CD4-positive, alpha-beta T cell treated with Interleukin-6 for 4 hours (primary cell): Measurements from ENCODE around the gene AURKAIP1.
A peak's percentile ranks its signal among the peaks of the same experiment; 100 is the strongest.
"Not testable (repeated sequence)": the region's sequence is repeated elsewhere in the genome, so short reads cannot be mapped to it uniquely, and the experiment has no call there.

Experiments
- DNase-seq: peaks from one replicate; pipeline ENCODE4 v3.0.0-alpha.2; 2020; ENCODE audit warnings: mixed read lengths

The AURKAIP1 gene

DNA sequence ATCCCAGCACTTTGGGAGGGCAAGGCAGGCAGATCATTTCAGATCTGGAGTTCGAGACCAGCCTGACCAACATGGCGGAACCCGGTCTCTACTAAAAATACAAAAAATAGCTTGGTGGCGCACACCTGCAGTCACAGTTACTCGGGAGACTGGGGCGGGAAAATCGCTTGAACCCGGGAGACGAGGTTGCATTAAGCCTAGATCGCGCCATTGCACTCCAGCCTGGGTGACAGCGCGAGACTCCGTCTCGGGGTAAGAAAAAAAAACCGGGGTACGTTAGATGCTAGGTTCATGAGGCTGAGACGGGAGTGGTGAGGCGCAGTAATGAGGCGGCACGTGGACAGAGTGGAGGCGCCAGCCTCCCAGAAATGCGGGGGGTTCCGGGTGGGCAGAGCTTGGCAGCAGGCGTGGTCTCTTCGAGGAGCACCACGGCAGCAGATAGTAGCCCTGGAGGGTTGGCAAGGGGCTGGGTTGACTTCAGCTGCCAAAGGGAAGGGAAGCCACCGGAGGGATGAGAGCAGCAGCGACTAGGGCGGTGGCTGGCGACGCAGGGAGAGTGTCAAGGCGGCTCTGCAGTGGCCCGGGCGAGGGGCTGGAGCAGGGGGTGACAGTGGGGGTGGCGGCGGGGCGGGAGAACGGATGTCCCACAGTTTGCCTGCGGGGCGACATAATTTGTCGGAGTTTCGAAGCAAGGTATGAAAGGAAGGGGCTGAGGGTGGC lies 31.3 kb upstream of the AURKAIP1 start:
- peak; percentile 8 for DNase-seq

DNA sequence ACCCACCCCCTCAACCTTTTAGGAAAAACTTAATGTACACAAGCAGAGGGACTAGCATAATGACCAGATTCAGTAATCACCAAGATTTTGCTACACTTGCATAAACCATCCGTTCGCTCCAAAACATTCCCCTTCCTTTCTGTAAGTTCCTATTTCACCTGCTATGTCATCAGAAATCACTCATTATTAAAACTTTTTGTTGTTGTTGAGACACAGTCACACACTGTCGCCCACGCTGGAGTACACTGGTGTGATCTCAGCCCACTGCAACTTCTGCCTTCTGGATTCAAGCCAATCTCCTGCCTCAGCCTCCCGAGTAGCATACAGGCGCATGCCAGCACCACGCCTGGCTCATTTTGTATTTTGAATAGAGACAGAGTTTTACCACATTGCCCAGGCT lies 28.6 kb upstream of the AURKAIP1 start:
- DNase-seq = no peak

DNA sequence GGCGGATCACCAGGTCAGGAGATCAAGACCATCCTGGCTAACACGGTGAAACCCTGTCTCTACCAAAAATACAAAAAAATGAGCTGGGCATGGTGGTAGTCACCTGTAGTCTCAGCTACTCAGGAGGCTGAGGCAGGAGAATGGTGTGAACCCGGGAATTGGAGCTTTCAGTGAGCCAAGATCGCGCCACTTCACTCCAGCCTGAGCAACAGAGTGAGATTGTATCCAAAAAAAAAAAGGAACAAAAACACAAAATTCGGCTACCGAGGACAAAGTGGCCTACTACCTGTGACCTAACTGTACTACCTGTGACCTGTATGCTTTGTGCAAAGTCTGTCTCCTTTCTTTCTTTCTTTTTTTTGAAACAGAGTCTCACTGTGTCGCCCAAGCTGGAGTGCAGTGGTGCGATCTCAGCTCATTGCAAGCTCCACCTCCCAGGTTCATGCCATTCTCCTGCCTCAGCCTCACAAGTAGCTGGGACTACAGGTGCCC lies 27.9 kb upstream of the AURKAIP1 start:
- not testable (repeated sequence) for DNase-seq

DNA sequence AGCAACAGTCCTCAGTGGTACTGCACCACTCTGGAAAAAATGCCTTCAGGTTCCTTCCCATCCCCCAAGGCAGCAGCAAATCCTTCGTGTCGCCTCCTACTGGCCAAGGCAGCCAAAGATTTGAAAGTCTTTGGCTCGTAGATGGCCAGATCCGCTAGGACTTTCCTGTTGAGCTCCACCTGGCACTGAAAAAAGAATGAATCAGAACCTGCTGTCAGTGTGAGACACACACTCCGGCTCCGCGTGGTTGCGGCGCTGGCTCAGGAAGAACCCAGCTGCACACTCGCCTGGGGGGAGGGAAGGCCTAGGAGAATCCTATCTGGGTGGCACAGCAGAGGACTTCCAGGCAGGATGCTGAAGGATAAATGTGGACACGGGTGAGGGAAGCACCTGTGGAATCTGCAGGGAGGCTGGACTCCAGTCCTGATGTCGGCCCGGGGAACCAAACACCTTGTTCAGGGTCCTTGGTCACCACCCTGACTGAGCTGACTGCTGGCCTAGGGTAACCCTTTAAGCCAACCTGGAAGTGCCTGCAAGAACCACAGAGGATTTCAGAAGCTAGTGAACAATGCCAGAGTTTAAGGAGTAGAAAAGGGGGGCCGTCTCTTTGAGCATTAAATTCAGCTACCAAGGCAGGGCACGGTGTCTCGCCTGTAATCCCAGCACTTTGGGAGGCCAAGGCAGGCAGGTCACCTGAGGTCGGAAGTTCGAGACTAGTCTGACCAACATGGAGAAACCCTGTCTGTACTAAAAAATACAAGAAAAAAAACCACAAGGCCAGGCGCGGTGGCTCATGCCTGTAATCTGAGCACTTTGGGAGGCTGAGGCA lies 27.3 kb upstream of the AURKAIP1 start:
- peak; percentile 27 for DNase-seq

DNA sequence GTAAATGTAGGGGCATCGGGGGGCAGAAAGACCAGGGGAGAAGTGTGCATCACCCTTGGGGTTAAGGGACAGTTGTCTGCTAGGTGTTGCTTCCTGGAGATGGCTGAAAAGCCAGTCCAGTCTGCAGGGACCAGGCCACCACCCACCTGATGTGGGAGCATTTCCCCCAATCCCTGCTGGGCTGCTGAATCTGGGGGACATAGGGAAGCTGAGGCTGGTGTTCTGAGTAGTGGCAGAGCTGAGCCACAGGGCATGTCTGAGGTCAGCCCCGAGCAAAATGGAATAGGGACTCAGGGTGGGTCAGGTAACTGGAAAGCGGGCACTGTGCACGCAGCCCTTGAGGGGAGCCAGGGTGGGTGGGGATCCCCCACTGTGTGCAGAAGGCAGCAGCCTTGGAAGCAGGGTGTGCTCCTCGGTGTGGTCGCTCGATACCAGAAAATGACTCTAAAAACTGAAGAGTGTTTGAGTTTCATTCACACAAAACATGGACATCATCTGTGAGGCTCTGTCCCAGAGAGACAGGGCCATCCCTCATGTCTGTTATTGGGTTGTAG lies 26.5 kb upstream of the AURKAIP1 start:
- DNase-seq = no peak

DNA sequence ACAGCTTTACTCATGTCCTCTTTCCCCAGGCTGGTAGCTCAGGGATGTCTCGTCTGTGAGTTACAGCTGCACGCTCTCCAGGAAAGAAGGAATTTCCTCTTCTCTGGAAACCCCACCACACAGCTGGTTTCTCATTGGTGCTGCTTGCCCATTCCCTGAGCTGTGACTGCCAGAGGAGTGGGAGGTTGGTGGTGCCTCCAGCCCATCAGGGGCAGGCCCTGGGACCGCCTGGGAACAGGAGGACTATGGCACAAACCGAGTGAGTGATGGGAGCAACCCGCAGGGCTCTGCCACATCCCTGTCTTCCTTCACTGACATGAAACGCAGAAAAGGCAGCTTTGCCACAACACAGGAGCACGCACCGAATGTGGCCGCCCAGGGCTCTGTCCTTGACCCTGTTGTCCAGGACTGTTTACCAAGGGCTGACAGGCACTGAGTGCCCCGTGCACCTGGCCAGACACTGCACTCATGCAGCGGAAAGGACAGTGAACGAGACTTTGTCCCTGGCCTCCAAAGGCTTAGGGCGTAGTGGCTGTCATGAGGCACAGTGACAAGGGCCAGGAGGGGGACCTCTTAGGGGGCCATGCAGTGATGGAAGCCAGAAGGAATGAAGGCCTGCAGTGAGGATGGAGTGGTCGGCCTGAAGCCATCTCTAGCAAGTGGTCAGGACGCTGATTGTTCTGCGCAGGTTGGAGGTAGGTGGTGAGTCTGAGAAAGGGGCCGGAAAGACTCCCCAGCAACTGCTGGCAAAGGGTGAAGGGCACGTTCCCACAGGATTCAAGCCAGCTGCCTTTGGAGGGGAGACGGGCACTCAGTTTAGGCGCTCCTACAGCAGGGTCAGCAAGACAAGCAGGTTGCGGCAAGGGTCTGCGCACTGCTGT lies 25.8 kb upstream of the AURKAIP1 start:
- DNase-seq = no peak

DNA sequence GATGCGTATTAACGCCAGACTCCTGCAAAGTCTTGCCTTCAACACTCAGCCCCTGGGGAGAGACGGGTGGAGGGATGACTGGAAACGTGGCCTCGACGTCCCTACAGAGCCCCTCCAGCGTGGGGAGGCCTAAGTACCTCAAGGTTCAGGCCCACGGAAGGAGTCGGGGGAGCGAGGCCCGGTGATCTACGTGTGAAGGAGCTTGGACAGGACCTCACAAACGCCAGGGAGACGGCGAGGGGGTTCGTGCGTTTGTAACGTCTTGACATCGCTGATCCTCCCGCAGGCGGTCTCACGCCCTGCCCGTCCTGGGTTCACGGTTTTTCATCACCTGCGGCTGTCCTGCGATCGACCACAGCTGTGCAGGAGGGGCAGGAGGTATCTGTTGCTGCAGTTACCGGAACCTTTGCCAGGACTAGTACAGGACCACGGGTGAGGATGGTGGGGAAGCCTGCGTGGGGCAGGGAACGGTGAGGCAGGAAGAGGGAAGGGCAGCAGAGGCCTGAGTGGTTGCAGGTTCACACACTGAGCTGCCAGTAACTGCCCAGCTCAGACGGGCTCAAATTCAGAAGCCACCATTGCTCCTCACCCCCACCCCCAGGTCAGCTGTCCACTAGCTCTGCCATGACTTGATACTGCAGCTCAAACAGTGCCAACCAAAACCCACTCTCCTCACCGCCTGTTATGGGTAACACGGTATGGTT lies 25.0 kb upstream of the AURKAIP1 start:
- no peak for DNase-seq

DNA sequence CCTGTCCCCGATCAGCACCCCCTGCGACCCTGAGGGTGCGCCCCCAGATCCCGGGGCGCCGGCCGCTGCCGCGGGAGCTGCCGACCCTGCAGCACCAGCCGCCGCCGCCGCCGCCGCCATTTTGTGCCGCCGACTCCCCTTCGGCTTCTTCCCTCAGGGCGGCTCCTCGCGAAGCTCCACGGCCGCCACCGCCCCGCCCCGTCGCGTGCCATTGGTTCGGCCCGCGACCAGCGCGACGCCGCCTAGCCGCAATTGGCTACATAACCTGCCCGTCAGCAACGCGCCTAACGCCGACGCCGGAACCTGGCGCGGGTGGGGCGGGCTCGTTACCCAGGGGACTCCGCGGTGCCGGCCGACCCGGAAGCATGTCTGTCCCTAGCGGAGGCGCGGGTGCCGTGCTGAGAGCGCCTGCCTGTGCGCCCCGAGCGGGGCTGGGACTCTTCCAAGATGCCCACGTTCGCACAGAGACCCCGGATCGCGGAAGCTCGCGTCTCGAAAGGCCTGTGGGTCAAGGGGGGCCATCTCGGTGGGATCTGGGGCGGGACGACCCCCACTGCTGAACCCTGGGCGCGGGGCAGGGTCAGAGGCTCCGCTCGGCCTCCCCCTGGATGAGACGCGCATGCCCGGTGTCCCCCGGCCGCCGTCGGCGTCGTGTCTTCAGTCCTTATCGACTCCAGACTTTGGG lies 24.3 kb upstream of the AURKAIP1 start, which contains the start of gene CCNL2:
CCNL2 (minus strand) TSS at position 149 of the 685 bp plus-strand sequence; CDS start at position 120, 29 bp downstream.
- peak; percentile 99 for DNase-seq

DNA sequence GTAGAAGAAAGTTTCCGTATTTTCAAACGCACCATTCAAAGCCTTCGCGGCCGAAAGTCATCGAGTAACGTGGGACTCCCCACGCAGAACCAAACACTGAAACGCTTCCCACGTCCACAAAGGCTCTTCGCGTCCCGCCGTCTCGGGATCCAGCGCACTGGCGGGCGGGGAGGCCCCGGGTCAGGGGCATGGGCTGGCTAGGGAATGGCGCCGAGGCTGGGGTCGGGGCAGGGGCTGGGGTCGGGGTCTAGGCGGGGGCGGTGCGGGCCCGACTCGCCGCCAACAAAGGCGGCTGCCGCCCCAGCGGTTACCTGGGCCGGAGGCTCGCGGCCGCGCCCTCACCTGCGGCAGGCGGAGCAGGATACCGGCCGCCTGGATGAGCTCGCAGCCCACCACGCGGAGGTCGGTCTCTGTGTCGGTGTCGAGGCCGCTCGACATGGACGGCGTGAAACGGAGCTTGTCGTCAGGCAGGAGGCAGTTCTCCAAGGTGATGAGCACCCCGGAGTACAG lies 23.7 kb upstream of the AURKAIP1 start:
- no peak for DNase-seq

DNA sequence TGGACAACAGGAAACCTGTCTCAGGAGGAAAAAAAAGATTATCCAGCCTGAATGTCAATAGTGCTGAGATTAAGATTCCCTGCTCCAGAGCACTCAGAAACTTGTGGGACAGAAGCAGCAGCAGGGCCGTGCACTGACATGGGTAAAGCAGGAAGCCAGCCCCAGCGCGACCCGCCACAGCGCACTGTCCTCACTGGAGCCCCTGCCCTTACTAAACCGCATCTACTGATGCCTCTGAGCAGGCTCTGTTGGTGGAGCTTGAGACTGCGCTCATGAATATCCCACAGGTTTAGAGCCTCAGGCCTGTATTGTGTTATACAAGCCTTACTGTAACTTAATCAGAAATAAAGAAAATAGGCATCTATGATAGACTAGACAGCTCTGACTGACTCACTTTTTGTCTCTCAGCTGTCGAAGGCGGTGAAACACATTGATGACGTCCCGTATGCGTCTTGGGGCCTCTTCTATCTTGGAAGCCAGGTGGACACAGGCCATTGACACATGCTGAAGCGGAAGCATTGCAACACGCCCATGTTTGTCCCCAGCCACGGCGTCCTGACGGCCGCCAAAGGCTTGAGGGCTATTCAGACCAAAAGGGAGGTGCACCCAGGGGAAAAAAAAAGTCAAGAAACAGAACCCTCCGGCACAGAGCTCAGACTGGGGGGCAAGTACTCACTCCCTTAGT lies 23.0 kb upstream of the AURKAIP1 start:
- DNase-seq = no peak

DNA sequence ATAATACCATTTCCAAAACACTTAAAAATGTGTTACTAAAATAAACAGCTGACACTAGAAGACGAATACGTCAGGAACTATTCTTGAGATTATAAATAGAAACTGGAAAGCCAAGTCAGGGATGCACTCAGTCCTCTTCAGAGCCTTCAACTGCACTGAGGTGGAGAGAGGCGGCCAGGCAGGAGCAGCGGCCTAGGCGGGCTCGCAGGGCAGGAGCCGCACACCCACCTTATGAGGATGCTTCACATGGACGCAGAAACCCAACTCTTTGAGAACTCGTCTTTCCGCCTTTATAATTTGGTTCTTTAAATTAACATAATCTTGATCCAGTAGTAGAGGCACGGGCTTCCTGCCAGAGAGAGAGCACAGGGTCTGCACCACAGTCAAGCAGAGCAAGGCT lies 20.2 kb upstream of the AURKAIP1 start:
- no peak for DNase-seq

DNA sequence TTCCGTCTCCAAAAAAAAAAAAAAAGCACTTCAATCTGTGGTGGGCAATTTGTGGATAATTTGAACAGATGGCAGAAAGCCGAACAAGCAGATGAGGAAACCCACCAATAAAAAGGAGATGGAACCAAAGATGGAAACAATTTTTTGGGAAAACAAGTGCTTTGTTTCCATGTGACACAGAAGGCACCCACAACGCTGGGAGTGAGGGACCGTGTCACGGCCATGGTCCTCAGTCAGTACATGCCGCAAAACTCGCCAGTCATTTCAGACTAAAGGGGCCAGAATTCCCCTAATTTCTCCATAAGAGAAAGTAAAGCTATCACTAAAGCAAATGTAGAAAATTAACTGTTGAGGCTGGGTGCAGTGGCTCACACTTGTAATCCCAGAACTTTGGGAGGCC lies 19.1 kb upstream of the AURKAIP1 start:
- no peak for DNase-seq

DNA sequence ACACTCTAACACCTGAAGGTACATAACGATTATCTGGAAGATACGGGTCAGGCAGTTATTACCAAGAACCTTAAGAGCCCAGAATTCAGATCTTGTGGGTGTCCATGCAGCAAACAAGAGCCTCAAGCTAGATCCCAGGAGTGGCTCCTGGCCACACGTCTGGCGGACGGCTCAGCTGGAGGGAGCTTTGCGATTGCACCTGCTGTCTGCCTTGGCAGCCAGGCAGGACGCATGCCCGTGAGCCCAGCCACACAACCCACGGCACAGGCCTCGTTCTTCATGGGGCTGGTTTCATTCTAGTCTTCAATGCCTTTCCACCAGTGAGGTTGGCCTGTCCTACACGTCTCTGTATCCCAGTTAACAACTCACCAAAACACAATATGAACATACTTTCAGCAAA lies 18.4 kb upstream of the AURKAIP1 start:
- DNase-seq = no peak

DNA sequence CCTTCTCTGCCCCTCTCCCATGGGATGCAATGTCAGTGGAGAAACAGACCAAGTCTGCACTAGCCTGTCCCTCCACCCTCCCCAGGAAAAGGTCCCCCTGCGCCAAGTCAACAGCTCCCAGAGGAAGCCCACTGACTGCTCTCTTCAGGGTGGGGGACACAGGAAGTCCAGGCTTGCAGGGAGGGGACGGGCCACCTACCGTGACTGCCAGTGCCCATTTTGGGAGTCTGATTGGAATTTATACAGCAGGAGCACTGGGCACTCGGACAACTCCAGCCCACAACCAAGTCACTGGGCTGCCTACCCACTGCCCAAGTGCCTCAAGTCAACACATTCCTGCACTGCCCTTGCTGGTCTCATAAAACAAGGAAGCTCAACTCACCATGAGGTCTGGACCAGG lies 18.0 kb upstream of the AURKAIP1 start:
- DNase-seq = no peak

DNA sequence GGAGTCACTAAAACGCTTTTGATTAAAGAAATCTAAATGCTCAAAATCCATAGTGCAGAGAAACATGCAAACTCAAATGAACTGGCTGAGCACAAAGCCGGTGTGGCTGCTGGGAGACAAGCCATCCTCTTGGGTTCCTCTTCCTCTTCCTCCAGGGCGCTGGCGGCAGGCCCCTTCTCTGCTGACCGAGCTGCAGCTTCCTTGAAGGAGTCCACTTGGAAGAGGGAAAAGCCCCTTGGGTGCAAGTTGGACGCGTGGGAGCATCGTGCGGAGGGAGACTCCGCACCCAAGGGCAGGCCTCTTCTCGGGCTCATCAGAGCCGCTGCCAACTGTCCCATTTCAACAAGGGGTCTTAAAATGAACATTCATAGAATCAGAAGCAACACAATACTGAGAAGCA lies 16.2 kb upstream of the AURKAIP1 start:
- DNase-seq = no peak

DNA sequence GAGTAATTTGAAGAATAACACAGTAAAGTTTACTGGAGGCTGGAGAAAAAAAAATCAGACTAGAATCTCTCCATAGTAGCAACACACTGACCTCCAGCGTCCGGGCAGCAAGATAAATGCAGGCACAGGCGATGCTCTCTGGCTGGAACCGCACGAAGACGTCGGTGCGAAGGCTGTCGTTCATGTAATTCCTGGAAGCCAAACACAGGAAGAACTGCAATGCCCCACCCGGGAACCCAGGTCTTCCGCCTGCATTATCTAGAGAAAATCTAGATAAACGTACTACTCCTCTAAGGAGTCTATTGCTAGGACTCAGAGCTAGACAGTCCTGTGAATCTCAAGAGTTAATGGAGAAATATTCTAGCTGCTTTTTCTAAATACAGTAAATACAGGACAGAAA lies 15.7 kb upstream of the AURKAIP1 start:
- no peak for DNase-seq

DNA sequence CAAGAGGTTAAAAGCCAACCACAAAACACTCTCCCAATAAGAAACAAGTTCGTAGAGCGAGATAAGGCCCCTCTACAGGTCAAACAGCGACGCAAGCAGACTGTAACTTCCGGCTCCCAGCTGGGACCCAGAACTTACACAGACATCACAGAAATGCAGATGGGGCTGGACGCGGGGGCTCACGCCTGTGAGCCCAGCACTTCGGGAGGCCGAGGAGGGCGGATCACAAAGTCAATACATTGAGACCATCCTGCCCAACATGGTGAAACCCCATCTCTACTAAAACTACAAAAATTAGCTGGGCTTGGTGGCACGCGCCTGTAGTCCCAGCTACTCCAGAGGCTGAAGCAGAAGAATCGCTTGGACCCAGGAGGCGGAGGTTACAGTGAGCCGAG lies 13.1 kb upstream of the AURKAIP1 start:
- DNase-seq = no peak

DNA sequence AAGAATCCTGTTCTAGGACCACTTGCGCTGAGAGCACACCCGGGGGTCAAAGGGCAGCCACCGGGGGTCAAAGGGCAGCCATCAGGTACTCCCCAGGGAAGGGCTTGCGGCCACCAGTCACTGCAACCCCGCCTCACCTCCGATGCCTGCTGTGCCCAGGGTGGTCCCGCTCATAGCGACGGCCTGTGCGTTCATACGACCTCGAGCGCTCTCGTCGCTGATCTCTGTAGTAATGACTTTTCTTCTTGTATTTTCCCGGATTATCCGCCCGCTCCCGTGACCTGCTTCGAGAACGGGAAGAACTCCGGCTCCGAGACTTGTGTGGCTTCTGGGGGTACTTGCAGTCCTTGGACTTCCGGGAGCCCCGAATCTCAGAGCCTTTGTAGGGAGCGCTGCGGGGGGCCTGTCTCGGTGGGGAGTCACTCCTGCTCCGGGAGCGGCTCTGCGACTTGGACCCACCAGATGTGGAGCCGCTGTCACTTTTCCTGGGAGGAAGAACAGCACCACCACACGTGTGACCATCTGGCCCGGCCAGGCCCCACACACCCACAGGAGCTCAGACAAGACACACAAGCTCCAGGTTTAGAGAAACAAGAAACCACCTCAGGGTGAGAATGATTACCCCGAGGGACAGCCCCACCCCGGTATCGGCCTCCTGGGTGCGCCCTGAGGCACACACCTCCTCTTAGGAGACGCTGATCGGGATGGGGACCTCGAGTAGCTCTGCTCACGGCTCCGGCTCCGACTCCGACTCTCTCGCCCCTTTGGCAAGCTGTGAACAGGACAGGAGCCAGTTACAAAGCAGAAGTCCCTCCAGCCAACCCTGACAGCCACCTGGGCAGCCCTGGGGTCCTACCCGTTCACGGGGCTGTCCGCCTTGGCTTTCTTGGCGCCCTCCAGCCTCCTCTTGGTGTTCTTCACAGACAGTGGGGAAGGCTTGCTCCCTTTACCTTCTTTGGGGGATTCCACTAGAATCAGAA lies 12.4 kb upstream of the AURKAIP1 start:
- no peak for DNase-seq

DNA sequence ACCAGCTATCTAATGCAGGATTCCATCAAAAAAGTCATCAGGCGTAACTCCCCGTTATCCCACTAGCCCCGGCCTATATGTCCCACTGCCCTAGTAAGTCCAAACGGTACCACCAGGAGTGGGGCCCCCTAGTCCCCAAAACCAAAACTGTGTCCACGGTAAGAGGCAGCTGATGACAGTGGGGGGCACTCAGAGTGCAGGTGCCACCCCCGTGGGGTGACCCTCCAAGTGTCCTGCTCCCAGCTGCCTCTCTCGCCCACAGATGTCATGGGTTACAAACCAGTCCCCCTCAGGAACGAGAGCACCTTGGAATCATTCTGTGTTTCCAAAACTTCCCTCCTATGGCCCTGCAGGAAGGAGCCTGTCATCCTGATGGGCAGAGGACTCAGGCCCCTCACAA lies 10.9 kb upstream of the AURKAIP1 start:
- no peak for DNase-seq
